ENCODE measurements around the gene CDC42BPA. TPM values are rescaled to one million over a fixed set of nuclear protein-coding genes. Genes with fewer than 3 reads are reported as not detected.

Gene CDC42BPA
- total RNA-seq, 2 donors from 2014 or later = 46.2 to 49.9 TPM

DNA sequence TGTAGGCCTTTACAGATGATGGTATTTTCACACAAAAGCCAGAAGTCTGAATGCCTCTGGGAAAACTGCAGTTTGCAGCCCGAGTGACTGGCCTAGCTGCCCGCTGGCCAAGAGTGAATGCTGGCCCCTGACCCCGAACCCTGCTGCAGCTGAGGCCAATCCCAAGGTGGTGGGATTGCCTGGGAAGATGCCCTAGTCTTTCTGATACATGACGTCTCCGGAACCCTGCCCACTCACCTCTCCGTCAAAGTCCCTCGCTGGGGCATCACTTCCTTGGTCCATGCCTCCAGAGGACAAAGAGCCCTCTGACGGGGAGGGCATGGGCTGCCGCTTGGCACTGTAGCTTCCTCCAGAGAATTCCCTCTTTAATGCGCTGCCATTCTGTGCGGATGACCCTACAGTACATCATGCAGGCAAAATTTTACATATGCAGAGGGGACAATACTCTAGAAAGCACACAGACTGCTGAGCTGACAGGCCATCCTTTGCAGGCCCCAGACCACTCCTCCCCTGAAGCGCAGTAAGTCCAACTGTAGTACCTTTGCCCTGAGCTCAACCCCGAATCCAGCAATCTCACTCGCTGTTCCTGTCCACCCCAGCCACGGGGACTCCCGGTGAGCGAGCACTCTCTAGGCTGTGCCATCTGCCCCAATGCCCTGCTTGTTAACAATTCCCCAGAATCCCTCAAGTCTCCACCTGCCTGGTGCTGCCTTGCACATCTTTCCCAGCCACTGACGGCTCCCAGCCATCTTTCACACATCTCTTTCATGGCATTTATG, 323.5 kb downstream of the CDC42BPA start:
- no peak for ATAC-seq
- no peak for DNase-seq
- intact Hi-C loops (cut with DNase I, micrococcal nuclease) = no loop called here

DNA sequence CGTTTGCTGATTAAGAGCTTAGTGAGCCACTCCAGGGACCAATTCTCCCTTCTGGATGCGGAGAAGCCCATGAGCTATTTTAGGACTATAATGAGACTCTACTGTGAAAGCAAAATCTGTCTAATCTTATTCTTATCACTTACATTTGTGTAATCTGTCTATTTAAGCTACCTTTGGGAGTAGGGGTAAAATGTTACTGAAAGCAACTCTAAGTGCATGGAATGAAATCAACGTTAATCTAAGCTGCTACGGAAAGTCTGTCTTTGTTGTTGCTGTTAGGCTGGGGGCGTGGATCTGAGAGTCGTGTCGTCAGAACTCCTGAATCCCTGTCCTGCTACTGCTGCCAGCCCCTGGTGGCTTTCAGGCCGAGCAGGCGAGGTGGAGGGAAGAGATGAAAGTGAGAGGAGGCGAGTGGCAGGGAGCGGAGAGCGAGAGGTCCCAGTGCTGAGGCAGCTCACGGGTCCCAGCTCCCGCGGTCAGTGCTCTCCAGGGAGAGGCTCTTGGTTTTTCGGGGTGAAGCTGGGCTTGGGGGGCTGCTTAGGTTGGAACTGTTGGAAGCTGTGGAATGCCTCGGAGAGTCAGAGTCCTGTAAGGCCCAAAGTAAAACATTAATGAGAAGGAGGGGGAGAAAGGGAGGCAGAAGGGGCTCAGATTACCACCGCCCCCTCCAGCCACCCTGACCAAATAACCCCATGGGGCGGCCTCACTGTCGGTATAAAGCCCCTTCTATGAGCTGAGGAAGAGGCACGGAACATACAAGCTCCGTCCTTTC, 324.3 kb downstream of the CDC42BPA start:
- DNase-seq = no peak
- intact Hi-C loops (cut with DNase I, micrococcal nuclease) = no loop called here

GRCh38 chr1:226991920-226992319, 326.4 kb downstream of the CDC42BPA start:
- ATAC-seq = no peak
- DNase-seq = no peak
- intact Hi-C loops (cut with DNase I, micrococcal nuclease) = no loop called here

More for the DNA sequence above, 324.3 kb downstream of the CDC42BPA start:
- no peak for ATAC-seq

DNA sequence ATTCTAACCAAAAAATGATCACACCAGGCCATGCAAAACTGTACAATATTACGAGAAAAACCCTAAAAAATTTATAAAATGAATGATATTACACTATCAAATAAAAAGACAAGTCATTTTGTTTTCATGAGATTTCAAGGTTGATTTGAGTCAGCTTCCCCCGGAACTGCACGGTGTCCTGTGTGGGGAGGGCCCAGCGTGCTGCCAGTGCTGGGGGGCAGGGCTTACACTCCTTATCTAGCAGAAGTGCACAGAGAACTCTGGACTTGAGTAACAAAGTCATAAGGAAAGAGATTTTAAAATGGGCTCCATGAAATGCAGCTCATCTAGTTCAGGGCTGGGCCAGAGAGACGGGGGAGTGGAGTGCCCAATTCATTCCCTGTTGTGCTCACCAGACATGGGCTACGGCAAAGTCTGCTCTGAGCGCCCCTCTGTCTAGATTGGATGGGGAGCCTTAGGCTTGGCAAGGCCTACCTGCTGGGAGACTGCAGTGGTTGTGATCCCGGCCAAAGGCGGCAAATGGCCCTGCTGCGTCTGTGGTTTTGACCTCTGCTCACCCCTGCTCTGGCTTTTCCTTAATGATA, 328.1 kb downstream of the CDC42BPA start:
- intact Hi-C loops (cut with DNase I, micrococcal nuclease) = no loop called here
- DNase-seq = peak; percentile 80 to 90
- peak; percentile 83 for ATAC-seq

GRCh38 chr1:226989085-226989920, 329.0 kb downstream of the CDC42BPA start:
- DNase-seq (no peak), ATAC-seq (peak; percentile 69)
- intact Hi-C loops (cut with DNase I, micrococcal nuclease) = no loop called here

GRCh38 chr1:226988334-226988666, 330.0 kb downstream of the CDC42BPA start:
- DNase-seq (peak; percentile 79 to 86), ATAC-seq (peak; percentile 69)
- intact Hi-C loops (cut with DNase I, micrococcal nuclease) = no loop called here

GRCh38 chr1:226987623-226988333, 330.5 kb downstream of the CDC42BPA start:
- DNase-seq (no peak), ATAC-seq (no peak)
- intact Hi-C loops (cut with DNase I, micrococcal nuclease) = no loop called here

DNA sequence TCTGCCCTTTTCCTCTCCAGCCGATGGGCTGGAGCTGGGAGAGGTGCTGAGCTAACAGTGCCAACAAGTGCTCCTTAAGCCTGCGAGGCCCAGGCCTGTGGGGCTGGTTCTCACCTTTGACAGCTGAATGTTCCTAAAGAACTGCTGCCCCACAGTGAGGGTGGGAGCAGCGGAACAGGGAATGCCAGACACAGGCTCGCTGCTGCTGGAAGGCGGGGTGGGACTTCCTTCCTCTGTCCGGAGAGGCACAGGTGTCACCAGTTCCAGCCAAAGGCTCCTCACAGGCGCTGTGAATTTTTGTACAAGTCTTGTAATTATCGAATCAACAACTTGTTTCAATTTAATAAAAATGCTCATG, 331.1 kb downstream of the CDC42BPA start:
- intact Hi-C loops (cut with DNase I, micrococcal nuclease) = no loop called here
- DNase-seq (no peak), ATAC-seq (no peak)

DNA sequence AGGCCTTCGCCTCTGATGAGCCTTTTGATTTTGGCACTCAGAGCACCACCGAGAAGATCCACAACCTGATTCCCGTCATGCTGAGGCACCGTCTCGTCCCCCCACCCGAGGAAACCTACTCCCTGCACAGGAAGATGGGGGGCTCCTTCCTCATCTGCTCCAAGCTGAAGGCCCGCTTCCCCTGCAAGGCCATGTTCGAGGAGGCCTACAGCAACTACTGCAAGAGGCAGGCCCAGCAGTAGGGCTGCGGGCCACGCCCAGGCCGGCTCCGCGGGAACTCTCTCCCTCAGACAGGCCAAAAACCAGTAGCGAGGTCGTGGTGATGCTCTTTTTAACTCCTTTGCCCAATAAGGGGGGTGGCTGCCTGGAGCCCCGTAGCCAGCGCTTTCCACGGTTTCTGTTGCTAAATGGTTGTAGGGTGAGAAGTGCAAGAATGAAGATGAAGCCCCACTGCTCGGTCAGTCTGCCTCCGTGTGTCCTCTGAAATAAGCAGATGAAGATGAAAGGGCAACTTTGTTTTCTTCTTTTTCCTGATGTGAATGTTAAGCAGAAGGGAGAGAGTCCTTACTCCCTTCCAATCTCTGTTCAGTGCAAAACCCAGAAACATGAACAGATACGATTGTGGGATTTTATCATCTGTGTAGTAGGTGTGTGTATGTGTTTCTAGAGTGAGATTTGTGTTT, 331.7 kb downstream of the CDC42BPA start:
- no peak for DNase-seq
- ATAC-seq = no peak
- intact Hi-C loops (cut with DNase I, micrococcal nuclease) = no loop called here

DNA sequence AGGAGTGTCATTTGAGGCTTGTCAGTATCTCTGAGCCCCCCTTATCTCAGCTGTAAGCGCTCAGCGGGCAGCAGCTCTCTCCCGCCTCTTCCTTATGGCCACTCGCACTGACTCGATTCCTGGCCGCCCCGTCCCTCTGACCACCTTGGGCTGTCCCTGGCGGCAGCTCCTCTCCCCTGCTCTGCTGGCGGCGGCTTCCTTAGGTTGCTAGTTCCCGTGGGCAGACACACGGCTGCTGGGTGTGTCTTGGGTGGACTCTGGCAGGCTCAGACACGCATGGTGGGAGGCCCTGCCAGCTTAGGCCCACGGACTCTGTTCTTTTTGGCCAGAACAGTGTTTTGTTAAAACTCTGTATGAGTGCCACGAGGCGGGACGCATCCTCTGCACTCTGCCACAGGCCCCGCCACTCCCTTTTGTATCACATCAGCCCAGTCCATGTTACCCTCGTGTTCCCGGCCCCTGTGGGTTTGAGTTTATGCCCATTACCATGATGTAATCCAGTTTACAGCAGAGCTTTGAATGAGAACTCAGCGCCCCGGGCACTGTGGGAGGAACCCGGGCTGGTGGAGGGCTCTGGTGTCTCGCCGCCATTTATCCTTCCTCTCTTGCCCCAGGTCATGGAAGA, 332.3 kb downstream of the CDC42BPA start:
- ATAC-seq (no peak), DNase-seq (no peak)
- intact Hi-C loops (cut with DNase I, micrococcal nuclease) = no loop called here

DNA sequence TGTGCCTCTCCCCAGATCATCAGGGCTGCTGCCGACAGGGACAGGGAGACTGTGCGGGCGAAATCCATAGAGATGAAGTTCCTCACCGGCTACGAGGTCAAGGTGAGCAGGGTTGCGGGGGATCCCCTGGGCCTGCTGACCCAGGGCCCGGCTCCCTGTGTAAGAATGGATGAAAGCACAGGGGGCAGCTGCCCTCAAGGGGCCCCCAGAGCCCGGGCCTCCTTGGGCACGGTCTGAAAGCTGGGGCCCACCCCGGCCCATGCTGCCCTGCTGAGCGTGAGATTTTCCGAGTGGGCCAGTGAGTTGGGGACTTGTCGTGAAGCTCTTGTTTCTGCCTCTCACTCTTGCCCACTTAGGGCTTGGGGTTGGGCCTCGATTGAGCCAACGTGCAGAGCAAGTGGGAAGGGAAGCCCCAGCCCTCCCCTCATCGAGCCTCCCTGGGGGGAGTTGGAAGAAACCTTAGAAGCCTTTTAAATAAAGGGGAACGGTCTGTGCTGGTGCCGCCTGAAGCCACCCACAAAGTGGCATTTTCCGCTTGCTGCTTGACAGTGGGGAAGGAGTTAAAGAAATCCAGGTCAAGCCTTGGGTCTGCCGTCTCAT, 333.0 kb downstream of the CDC42BPA start:
- ATAC-seq (no peak), DNase-seq (no peak)
- intact Hi-C loops (cut with DNase I, micrococcal nuclease) = no loop called here

- ATAC-seq = no peak
- no peak for DNase-seq
- intact Hi-C loops (cut with DNase I, micrococcal nuclease) = no loop called here
Observed at GRCh38 chr1:226984521-226985238, 333.6 kb downstream of the CDC42BPA start.

DNA sequence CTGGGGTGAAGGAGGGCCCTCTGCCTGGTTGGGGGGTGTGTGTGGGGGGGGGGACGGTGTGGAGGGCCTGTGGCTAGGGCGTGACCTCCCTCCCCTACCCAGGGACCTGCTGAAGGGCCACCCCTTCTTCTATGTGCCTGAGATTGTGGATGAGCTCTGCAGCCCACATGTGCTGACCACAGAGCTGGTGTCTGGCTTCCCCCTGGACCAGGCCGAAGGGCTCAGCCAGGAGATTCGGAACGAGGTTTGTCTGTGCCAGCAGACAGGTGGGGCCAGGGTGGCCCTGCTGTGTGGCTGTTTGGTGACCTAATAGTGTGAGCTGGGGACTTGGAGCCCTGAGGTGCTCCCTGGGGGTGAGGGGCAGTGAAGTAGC, 334.3 kb downstream of the CDC42BPA start:
- ATAC-seq (no peak), DNase-seq (no peak)
- intact Hi-C loops (cut with DNase I, micrococcal nuclease) = no loop called here

DNA sequence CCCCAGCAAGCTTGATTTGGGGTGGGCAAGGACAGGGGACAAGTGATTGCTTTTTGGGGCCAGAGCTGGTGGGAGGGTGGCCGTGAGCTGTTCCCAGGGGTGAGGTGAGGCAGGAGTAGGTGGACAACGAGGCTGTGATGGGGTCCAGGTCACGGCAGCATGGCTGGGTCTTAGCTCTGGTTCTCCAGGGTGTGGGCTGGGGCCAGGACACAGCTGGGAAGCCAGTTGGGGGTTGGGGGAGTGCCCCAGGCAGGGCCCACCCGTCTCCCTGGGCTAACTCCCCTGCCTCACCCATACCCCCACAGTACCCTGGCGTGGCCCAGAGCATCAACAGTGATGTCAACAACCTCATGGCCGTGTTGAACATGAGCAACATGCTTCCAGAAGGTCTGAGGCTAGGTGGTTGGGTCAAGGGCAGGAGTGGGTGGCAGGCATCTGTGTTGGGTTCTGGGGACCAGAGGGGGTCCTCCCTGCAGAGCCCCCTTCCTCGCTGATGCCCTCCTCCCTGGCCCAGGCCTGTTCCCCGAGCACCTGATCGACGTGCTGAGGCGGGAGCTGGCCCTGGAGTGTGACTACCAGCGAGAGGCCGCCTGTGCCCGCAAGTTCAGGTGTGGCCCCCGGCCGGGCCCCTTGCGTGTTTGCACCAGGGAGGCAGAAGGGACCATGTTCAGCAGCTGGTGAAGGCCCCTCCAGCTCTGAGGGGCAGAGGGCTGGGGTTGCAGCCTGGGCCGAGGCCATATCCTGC, 334.9 kb downstream of the CDC42BPA start:
- DNase-seq = no peak
- intact Hi-C loops (cut with DNase I, micrococcal nuclease) = no loop called here
- no peak for ATAC-seq

DNA sequence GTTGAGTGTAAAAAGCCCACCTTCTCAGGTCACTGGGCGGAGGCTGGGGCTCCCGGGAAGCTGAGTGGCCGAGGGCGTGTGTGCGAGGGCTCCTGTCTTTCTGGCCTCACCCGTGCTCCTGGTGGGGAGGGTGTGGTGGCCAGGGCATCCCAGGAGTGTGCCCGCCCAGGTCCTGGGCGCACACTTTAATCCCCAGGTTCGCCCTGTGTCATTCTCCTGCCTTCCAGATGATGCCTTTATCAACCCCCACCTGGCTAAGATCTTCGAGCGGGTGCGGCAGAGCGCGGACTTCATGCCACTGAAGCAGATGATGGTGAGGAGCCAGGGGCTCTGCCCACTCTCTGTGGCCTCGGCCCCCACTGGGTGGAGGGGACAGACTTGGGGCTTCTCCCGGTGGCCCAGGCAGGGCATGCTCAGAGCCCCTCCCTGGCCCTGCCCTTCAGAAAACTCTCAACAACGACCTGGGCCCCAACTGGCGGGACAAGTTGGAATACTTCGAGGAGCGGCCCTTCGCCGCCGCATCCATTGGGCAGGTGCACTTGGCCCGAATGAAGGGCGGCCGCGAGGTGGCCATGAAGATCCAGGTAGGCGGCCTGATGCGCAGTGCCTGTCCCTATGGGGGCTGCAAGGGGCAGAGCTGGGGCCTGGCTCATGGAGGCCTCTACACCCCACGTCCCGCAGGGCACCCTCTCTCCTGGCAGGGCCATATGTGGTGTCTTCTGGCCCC, 335.7 kb downstream of the CDC42BPA start:
- no peak for ATAC-seq
- intact Hi-C loops (cut with DNase I, micrococcal nuclease) = no loop called here
- DNase-seq = no peak
